VCaP (cell line): ENCODE results near the gene OSCP1.

Source experiments
- H3K27ac ChIP-seq: fragments of 450-650 bp; 2 replicates; pipeline ENCODE4 v1.5.1; 2017
- TF ChIP-seq, protein P1 (sequence below): fragments of 450-650 bp; conservative IDR thresholded peaks from 2 replicates; pipeline ENCODE4 v1.5.1; 2017; ENCODE audit warnings: mild to moderate bottlenecking, moderate library complexity

Gene OSCP1

GRCh38 chr1:36385410-36386264, 64.6 kb downstream of the OSCP1 start, which contains the start of gene STK40:
Gene STK40, minus strand, starts transcription at chr1:36385924. Its CDS starts 24,592 bp downstream, at chr1:36361332.
- TF ChIP-seq, protein P1, sequence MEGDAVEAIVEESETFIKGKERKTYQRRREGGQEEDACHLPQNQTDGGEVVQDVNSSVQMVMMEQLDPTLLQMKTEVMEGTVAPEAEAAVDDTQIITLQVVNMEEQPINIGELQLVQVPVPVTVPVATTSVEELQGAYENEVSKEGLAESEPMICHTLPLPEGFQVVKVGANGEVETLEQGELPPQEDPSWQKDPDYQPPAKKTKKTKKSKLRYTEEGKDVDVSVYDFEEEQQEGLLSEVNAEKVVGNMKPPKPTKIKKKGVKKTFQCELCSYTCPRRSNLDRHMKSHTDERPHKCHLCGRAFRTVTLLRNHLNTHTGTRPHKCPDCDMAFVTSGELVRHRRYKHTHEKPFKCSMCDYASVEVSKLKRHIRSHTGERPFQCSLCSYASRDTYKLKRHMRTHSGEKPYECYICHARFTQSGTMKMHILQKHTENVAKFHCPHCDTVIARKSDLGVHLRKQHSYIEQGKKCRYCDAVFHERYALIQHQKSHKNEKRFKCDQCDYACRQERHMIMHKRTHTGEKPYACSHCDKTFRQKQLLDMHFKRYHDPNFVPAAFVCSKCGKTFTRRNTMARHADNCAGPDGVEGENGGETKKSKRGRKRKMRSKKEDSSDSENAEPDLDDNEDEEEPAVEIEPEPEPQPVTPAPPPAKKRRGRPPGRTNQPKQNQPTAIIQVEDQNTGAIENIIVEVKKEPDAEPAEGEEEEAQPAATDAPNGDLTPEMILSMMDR: no peak

DNA sequence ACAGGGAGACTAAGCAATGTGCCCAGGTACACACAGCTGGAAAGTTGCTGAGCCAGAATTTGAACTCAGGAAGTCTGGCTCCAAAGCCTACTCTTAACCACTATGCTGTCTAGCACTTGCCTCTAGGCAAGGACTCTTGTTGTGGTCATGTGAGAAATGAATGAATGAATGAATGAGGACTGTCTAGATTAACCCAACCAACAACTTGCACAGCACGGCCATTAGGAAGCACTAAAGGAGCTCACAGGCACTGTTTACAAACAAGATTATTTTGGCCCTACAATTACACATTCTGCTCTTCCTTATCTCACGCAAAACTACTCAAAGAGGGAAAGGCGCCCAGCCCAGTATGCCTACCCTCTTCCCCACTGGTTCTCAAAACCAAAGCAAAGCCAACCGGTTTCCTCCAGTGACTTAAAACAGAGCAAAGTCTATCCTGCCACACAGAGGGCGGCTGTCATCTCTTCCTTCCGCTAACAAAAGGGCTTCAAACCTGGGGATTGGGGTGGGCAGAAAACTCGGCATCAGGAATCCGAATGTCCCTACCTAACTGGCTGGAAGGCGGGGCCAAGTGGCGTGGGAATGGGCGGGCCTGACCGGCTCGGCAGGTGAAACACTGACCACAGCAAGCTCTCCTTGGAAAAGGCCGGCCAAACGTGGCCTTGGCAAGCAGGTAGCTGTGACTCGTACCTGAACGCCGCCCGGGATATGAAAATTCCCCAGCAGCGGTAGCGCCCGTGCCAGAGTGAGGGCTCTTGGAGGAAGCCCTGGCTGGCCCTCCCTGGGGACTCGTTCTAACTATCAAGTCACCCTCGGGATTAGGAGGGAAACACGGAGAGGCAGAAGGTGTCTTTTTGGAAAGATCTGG, 65.5 kb downstream of the OSCP1 start:
- TF ChIP-seq, protein P1: no peak
- peak overlapping the region; percentile 84 for H3K27ac ChIP-seq

More at GRCh38 chr1:36385410-36386264, 64.6 kb downstream of the OSCP1 start, which contains the start of gene STK40:
- peak within 1 kb of the TSS; percentile 84 for H3K27ac ChIP-seq

- 0 out of 2 replicates have a peak overlapping the region, but pooled peaks have one; percentile 84 for H3K27ac ChIP-seq
- TF ChIP-seq, protein P1: no peak
These were observed 67.0 kb downstream of the OSCP1 start for GRCh38 chr1:36383240-36383639.

DNA sequence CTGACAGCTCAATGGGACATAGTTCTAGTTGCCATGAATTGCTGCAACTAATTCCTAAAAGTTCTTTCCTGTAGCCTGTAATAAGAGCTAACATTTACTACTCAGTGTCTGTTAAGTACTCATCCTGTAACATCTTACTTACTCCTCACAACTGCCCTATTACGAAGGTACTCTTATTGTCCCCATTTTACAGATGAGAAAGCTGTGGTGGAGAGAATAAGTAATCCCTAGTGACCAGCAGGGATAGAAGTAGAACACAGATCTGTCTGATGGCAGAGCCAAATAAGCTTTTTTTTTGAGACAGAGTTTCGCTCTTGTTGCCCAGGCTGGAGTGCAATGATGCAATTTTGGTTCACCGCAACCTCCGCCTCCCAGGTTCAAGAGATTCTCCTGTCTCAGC, 67.6 kb downstream of the OSCP1 start:
- no peak overlapping the region for H3K27ac ChIP-seq
- TF ChIP-seq, protein P1: no peak

GRCh38 chr1:36382231-36382630, 68.0 kb downstream of the OSCP1 start:
- TF ChIP-seq, protein P1: no peak
- no peak overlapping the region for H3K27ac ChIP-seq

DNA sequence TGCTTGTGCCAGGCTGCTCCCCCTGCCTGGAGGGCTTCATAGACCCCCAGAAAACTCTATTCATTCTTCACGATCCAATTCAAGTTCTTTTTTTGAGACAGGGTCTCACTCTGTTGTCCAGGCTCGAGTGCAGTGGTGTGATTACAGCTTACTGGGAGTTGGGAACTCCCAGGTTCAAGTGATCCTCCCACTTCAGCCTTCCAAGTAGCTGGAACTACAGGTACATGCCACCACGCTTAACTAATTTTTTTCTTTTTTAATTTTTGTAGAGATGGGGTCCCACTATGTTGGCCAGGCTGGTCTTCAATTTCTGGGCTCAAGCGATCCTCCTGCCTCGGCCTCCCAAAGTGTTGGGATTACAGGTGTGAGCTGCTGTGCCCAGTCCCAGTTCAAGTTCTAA, 68.8 kb downstream of the OSCP1 start:
- no peak overlapping the region for H3K27ac ChIP-seq
- TF ChIP-seq, protein P1: no peak

DNA sequence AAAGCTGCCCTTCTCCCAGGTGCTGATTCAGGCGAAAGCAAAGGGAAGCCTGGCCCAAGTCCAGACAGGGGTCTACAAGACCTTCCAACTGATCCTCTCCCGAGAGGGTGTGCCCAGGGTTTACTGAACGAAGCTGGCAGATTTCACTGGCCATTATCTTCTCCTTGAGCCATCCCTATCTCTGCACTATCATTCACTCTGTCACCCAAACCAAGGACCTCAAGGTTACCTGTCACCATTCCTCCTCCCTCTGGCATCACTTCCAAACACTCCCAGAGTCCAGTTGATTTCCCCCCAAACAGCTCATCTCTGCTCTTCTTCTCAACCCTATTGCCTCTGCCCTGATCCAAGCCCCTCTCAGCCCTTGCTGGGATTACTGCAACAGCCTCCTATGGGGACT, 69.5 kb downstream of the OSCP1 start:
- TF ChIP-seq, protein P1: no peak
- no peak overlapping the region for H3K27ac ChIP-seq
